Adrenal gland (tissue), 19 donors: ENCODE measurements around the gene APLP1. TPM values are rescaled to one million over a fixed set of nuclear protein-coding genes. Genes with fewer than 3 reads are reported as not detected.

ENCODE experiments used
- DNase-seq, 7 donors: peaks; one replicate each; pipeline ENCODE4 v3.0.0-alpha.2; 2019 to 2020
- H3K27ac ChIP-seq, 5 donors: fragments of 200-600 bp; sonication (generic) in 4 of 5; 1 replicate in 3 of 5; 2 replicates in 2 of 5; pipeline versions ENCODE4 v1.5.1 to v1.8.0; 2016 to 2020; ENCODE audit warnings: mild to moderate bottlenecking in 1 of 5
- H3K27me3 ChIP-seq: fragments of 200-600 bp; 2 replicates; pipeline ENCODE4 v1.8.0; 2021
- H3K36me3 ChIP-seq, 2 donors: fragments of 200-600 bp; replicated peaks in 1 of 2; 1 replicate in 1 of 2; 2 replicates in 1 of 2; pipeline versions ENCODE4 v1.5.1 to v1.8.0; 2018 to 2022
- H3K4me1 ChIP-seq, 2 donors: fragments of 200-600 bp; replicated peaks in 1 of 2; 1 replicate in 1 of 2; 2 replicates in 1 of 2; pipeline versions ENCODE4 v1.5.1 to v1.8.0; 2018 to 2021
- H3K4me3 ChIP-seq, 4 donors: fragments of 200-600 bp; sonication (generic) in 3 of 4; one replicate each; pipeline ENCODE4 v1.5.1; 2016 to 2018
- H3K9me3 ChIP-seq, 3 donors: fragments of 200-600 bp; sonication (generic) in 1 of 3; replicated peaks in 1 of 3; 1 replicate in 2 of 3; 2 replicates in 1 of 3; pipeline versions ENCODE4 v1.5.1 to v1.8.0; 2016 to 2021
- POLR2A ChIP-seq, 2 donors: fragments of 450-650 bp; IDR thresholded peaks; one replicate each; pipeline ENCODE4 v1.6.1; 2017; ENCODE audit warnings: antibody characterized with exemption in 2 of 2, mild to moderate bottlenecking in 2 of 2, moderate library complexity in 1 of 2
- WGBS, 4 donors: extraction: QIAGEN DNeasy Blood & Tissue Kit in 2 of 4; methylation state at CpG; one replicate each; pipeline versions ENCODE4 v1.1.5 to v1.1.7; 2013 to 2017; 5-methylcytosine and 5-hydroxymethylcytosine counted together
- intact Hi-C, 2 donors: fragments of 100-400 bp; cut with DNase I; formaldehyde crosslinking; loops; one replicate each; pipeline versions ENCODE4 v1.14.1 to v1.15.0; 2022 to 2023
- long read RNA-seq, 10 donors: library from polyadenylated mRNA in 3 of 10; unstranded in 2 of 10; stranded (forward) in 1 of 10; transcript quantifications; one replicate each; pipeline ENCODE4 v2.0.0 and lab custom pipeline, GENCODE V29; 2021 to 2026
- polyA plus RNA-seq, 3 donors: library from polyadenylated mRNA; stranded (reverse); fragments of 200-250 nt in 2 of 3; fragments of 350-450 nt in 1 of 3; fragmentation: Illumina TruSeq in 1 of 3; extraction: RNeasy Lipid Tissue Mini Kit (QIAGEN cat#74804) in 1 of 3; gene quantifications; one replicate each; pipeline ENCODE4 v1.2.3, GENCODE V29; 2013 to 2014
- total RNA-seq, 9 donors: library from RNA; depleted of rRNA in 4 of 9; stranded (reverse); fragments of >200 nt in 4 of 9; fragments of 120-200 nt in 1 of 9; fragmentation: NEBNext Ultra II Directional in 1 of 9; extraction: Animal tissue kit (Norgen Biotek cat#: 25700) in 1 of 9; gene quantifications; one replicate each; pipeline versions ENCODE4 v1.1.0 to v1.2.4, GENCODE V29; 2013 to 2023
- TF ChIP-seq, protein P1 (sequence below), 6 experiments: fragments of 450-650 bp in 4 of 6; fragments of 200-600 bp in 2 of 6; sonication (generic) in 1 of 6; IDR thresholded peaks; 1 replicate in 5 of 6; 2 replicates in 1 of 6; pipeline versions ENCODE4 v1.5.1 to v1.8.0; 2016 to 2021; ENCODE audit warnings: antibody characterized with exemption in 6 of 6, mild to moderate bottlenecking in 2 of 6, moderate library complexity in 1 of 6
- donor health status: healthy with polysubstance abuse.
- donor health status: Bipolar disorder and iron deficiency.
- donor health status: DM: yes; HTN: yes; CAD: no.
- donor health status: DM: no; HTN: no; CAD: no.
- donor health status: DM: no; HTN: no; CAD: no.
- donor health status: DM: yes; HTN: yes; CAD: no.

Gene APLP1
- total RNA-seq = 10 to 100 TPM in 4 of 9 donors, 1 to 10 TPM in 5; 1.0 to 68.7 (median 8.6) TPM
- 100 to 1,000 TPM in 1 of 3 donors, 10 to 100 TPM in 2; 77.4 to 278 (median 89.7) TPM for polyA plus RNA-seq
- long read RNA-seq, donor 1 = 0 reads
- long read RNA-seq, donor 2 = 0 reads
- long read RNA-seq, donor 3, partial matches to known transcripts = 0 of 1 reads
- long read RNA-seq, donor 3, other reads (novel, unspliced or antisense) = 0 of 1 reads
- long read RNA-seq, donor 4 = 0 reads
- long read RNA-seq, donor 5, partial matches to known transcripts = 0 of 11 reads
- long read RNA-seq, donor 5, other reads (novel, unspliced or antisense) = 7 of 11 reads
- long read RNA-seq, donor 6, partial matches to known transcripts = 3 of 8 reads
- long read RNA-seq, donor 6, other reads (novel, unspliced or antisense) = 5 of 8 reads
- long read RNA-seq, donor 7 = 0 reads
- long read RNA-seq, donor 8 = 0 reads
- long read RNA-seq, donor 9 = 0 reads
- long read RNA-seq, donor 10, partial matches to known transcripts = 0 of 2 reads
- long read RNA-seq, donor 10, other reads (novel, unspliced or antisense) = 0 of 2 reads

DNA sequence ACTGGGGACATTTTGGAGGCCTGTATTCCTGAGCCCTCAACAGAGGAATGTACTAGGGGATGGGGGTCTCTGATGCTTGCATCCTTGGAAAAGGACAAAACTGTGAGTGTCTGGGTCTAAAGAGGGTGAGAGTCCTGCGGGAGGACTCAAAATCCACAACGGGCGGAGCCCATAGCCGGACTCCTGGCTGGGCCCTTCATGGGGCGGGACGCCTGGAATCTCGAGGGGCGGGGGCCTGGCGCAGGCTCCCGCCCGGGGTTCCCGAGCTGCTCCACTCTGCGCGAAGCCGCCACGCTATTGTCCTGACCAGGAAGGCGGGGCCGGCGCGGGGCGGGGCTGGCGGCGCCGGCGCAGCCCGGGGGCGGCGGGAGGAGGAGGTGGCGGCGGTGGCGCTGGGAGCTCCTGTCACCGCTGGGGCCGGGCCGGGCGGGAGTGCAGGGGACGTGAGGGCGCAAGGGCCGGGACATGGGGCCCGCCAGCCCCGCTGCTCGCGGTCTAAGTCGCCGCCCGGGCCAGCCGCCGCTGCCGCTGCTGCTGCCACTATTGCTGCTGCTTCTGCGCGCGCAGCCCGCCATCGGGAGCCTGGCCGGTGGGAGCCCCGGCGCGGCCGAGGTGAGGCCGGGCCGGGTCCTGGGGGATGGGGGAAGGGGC is at the start of gene APLP1:
Gene APLP1, plus strand, starts transcription at position 403 of the 651 bp plus-strand sequence. Its CDS starts 63 bp downstream, at position 466.
- Histone ChIP-seq H3K4me1 (peaks cover 4 to 5% of the 10 kb centered on the region in 2 donors), H3K27ac (no peak within 1 kb of the TSS), H3K4me3 (peak within 1 kb of the TSS in 2 of 4 donors; percentile 11 to 68), H3K27me3 (peaks cover 11% of the 10 kb centered on the region), H3K9me3 (no peaks in the 10 kb centered on the region), H3K36me3 (no peaks in the 10 kb centered on the region)
- no peak for TF ChIP-seq POLR2A (IDR thresholded peaks at IDR 0.05)
- TF ChIP-seq, protein P1, sequence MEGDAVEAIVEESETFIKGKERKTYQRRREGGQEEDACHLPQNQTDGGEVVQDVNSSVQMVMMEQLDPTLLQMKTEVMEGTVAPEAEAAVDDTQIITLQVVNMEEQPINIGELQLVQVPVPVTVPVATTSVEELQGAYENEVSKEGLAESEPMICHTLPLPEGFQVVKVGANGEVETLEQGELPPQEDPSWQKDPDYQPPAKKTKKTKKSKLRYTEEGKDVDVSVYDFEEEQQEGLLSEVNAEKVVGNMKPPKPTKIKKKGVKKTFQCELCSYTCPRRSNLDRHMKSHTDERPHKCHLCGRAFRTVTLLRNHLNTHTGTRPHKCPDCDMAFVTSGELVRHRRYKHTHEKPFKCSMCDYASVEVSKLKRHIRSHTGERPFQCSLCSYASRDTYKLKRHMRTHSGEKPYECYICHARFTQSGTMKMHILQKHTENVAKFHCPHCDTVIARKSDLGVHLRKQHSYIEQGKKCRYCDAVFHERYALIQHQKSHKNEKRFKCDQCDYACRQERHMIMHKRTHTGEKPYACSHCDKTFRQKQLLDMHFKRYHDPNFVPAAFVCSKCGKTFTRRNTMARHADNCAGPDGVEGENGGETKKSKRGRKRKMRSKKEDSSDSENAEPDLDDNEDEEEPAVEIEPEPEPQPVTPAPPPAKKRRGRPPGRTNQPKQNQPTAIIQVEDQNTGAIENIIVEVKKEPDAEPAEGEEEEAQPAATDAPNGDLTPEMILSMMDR (IDR thresholded peaks at IDR 0.05) = no peak
- 1 to 20% (median 6%) methylated on average over 1 to 60 of the region's 60 CpGs for WGBS, 4 donors
- intact Hi-C loops = no loop called here
- DNase-seq = peak; percentile 32 to 79 (median 63)

DNA sequence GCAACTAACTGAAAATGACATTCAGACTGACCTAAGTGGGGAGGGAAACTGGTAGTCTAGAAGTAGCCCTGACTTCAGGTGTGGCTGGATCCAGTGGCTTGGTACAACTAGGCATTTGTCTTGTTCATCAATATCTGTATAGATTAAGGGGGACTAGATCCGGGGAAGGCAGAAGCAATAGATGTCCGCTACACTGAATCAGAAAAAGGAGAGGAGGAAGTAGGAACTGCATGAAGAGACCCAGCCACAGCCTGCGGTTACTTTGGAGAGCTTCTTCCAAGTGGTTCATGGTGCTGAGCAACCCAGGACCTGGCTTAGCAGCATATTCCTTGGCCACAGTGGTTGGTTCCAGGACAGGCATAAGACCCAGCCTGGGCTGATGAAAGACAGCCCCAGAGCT is 45.8 kb upstream of the APLP1 start:
- TF ChIP-seq, protein P1 (IDR thresholded peaks at IDR 0.05) = no peak
- Histone ChIP-seq H3K27ac (no peak overlapping the region), H3K27me3 (peaks cover 5% of the 10 kb centered on the region), H3K4me1 (no peaks in the 10 kb centered on the region), H3K36me3 (no peaks in the 10 kb centered on the region), H3K4me3 (no peak overlapping the region), H3K9me3 (no peaks in the 10 kb centered on the region)
- WGBS, 4 donors = 51 to 81% (median 64%) methylated on average over 3 of the region's 3 CpGs
- no peak for DNase-seq
- intact Hi-C loops = no loop called here

DNA sequence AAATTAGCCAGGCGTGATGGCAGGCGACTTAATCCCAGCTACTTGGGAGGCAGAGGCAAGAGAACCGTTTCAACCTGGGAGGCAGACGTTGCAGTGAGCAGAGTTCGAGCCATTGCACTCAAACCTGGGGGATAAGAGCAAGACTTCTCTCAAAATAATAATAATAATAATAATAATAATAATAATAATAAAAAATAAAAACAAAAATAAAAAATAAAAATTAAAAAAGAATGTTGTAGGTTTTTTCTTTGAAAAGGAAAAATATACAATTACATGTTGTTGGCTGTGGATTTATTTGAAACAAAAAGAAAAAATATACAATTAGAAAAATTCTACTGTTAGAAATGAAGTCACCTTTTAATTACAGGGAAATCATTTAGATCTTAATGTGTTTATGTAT is 44.2 kb upstream of the APLP1 start:
- Histone ChIP-seq H3K4me3 (no peak overlapping the region), H3K27me3 (peaks cover 5% of the 10 kb centered on the region), H3K4me1 (no peaks in the 10 kb centered on the region), H3K36me3 (no peaks in the 10 kb centered on the region), H3K27ac (no peak overlapping the region), H3K9me3 (no peaks in the 10 kb centered on the region)
- TF ChIP-seq, protein P1 (IDR thresholded peaks at IDR 0.05) = no peak
- no peak for TF ChIP-seq POLR2A (IDR thresholded peaks at IDR 0.05)
- DNase-seq = no peak
- 73 to 85% (median 77%) methylated on average over 5 of the region's 5 CpGs for WGBS, 4 donors
- intact Hi-C loops = no loop called here

DNA sequence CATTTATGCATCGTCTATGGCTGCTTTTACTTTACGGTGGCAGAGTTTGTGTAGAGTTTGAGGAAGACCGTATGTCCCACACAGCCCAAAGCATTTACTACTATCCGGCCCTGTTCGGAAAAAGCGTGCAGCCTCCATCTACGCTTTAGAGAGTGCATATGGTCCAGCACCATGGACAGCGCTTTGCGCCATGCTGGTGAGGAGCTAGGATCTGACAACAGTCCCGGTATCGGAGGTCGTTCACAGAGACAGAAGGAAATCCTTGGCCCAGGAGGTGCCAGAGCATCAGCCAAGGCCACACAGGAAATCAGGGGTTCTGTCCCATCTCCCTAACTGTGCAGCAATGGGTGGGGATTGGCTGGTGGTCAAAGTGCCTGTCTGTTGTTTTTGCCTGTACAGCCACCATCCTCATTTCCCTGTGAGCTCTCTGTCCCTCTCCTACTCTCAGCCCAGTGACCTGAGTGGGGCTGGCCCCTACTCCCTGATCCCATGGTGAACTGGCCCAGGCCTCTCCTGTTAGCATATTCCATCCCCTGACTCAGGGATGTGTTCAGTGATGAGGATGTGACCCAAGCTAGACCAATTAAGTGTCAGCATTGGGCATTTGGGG is 39.6 kb upstream of the APLP1 start:
- H3K4me1 ChIP-seq = no peaks in the 10 kb centered on the region
- 9 to 18% (median 13%) methylated on average over 8 to 12 of the region's 12 CpGs for WGBS, 4 donors
- no peak overlapping the region for H3K27ac ChIP-seq
- H3K4me3 ChIP-seq = no peak overlapping the region
- H3K36me3 ChIP-seq = no peaks in the 10 kb centered on the region
- H3K27me3 ChIP-seq = peaks cover 11% of the 10 kb centered on the region
- no peaks in the 10 kb centered on the region for H3K9me3 ChIP-seq
- TF ChIP-seq, protein P1 (IDR thresholded peaks at IDR 0.05) = no peak
- TF ChIP-seq POLR2A (IDR thresholded peaks at IDR 0.05) = no peak
- DNase-seq = peak; percentile 53 to 79 (median 70)
- intact Hi-C loops = no loop called here
